G401 (cell line): ENCODE measurements around the gene PIEZO1. TPM values are rescaled to one million over a fixed set of nuclear protein-coding genes. Genes with fewer than 3 reads are reported as not detected.

Experiments
- DNase-seq: peaks from one replicate; pipeline ENCODE4 v3.0.0-alpha.2; 2015; ENCODE audit warnings: low spot score
- in situ Hi-C: cut with HindIII; loops from 2 replicates; pipeline ENCODE4 v1.10.0; 2016; ENCODE audit warnings: low sequenced_read_pairs, mixed read lengths
- total RNA-seq: library from RNA; depleted of rRNA; stranded (reverse); fragments of >200 nt; shearing (Covaris generic); gene quantifications from 2 replicates; pipeline ENCODE4 v1.2.3, GENCODE V29; 2014

The PIEZO1 gene
- total RNA-seq, 1 experiment from 2014 or later = 75.6 TPM

GRCh38 chr16:88743693-88744576 lies 41.1 kb downstream of the PIEZO1 start:
- in situ Hi-C loops = no loop called here
- peak; percentile 75 for DNase-seq

DNA sequence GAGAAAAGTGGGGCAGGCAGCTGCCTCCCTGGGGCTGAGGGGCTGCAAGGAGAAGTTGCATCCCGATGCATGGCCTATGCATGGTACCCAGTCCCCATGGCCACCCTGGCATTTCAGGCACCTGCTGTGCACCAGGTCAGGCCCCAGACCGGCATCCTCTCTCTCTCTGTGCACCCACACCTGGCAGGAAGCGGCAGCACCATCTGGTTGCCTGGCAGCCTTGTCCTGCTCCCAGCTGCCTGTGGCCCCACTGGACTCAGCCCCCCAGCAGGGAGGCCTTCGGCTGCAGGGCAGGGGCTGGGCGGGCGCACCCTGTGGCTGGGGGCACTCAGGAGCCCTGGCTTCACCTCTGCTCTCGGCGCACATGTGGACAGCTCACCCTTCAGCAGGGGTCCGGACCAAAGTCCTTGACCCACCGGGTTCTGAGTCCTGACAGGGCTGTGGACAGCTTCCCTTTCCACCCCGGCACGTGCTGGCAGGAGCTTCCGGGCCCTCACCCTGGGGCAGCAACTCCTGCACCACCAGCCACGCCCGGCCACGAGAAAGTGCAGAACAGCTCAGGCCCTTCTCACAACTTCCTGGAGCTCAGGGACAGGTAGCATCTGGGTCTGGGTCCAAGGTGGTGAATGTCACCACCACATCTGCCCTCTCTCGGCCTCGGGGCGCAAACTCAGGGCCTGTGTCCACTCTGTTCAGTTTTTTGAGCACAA lies 42.0 kb downstream of the PIEZO1 start:
- no peak for DNase-seq
- in situ Hi-C loops = no loop called here

GRCh38 chr16:88741368-88741767 lies 43.7 kb downstream of the PIEZO1 start:
- in situ Hi-C loops = no loop called here
- DNase-seq = no peak

DNA sequence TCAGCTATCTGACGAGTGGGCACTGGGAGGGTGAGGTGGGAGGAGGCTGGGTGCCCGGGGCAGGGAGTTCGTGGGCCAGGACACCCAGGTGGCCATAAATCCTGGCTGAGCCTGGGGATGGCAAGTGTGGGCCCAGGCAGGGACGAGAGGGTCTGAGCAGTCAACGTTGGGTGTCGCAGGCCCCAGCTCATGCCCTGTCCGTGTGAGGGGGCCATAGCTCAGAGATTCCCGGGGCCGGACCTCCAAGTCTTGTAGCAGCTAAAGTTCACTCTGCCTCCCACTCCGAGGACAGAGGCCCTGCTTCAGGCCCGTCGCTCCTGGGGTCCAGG lies 44.3 kb downstream of the PIEZO1 start:
- no peak for DNase-seq
- in situ Hi-C loops = no loop called here

DNA sequence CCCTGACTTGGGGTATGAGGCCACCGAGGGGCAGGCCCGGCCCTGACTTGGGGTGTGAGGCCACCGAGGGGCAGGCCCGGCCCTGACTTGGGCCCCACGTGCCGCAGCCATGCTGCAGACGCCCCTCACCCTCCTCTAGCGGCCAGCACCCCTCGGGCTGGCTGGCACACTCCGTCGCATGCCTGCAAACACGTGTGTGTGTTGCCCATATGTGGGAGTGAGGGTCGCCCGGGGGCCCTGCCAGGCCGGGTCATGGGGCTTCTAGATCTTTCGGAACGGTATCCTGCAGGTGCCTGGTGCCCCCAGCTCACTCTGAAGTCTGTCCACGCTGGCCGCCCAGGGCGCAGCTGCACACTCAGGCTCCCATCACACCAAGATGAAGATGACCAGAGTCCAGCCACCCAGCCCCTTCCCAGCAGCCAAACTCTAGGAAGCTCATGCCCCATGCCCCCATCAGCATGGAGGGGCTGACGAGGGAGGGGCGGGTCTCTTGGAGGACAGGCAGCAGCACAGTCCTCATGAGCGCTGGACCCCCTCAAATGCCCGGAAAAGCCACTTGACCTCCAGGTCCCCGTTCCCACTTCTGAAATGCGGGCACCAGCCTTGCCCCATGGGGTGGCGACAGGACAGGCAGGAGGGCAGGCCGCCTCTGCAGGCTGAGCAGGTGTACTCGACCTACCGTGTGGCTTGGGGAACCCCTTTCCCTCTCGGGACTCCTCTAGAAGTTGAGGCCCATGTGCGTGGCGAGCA lies 44.9 kb downstream of the PIEZO1 start:
- no peak for DNase-seq
- in situ Hi-C loops = no loop called here

- no peak for DNase-seq
- in situ Hi-C loops = no loop called here
These were observed 45.7 kb downstream of the PIEZO1 start for GRCh38 chr16:88739139-88739976.

DNA sequence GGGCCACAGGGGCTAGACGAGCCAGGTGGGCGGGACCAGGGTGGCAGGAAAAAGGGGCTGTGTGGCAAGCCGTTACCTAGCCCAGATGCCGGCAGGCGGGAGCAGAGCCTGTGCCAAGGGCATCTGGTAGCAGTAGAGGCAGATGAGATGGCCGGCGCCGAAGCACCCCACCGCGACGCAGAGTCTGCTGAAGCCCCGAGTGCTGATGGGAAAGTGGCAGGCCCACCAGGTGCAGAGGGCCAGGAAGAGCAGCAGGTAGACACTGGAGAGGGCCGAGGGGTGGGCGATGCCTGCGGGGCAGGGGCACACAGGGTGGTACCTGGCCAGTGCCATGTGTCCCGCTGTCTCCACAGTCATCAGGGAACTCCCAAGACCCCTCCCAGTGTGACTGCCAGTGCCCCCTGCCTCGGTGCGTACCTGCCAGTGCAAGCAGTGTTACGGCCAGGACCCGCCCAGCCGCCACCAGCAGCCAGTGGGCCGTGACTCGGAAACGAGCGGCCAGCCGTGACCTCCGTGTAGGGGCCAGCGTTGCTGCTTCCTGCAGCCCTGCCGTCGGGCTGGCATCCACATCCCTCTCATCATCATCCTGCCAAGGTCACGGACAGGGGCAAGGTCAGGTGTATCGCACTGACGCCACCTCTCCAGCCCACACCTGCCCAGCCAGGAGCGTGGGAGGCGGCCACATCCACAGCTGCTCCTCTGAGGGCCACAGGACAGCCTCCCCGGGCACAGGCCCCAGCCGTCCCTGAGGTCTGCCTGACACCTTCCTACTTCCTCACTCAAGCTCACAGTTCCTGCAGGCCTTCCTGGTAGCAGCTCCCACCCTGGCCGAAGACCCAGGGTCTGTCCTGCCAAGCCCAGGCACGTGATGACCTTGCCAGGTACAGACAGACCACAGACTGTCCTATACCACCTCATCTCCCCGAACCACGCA lies 46.6 kb downstream of the PIEZO1 start:
- no peak for DNase-seq
- in situ Hi-C loops = no loop called here

- peak; percentile 71 for DNase-seq
- in situ Hi-C loops = no loop called here
These were observed 47.5 kb downstream of the PIEZO1 start for GRCh38 chr16:88737298-88738150.

DNA sequence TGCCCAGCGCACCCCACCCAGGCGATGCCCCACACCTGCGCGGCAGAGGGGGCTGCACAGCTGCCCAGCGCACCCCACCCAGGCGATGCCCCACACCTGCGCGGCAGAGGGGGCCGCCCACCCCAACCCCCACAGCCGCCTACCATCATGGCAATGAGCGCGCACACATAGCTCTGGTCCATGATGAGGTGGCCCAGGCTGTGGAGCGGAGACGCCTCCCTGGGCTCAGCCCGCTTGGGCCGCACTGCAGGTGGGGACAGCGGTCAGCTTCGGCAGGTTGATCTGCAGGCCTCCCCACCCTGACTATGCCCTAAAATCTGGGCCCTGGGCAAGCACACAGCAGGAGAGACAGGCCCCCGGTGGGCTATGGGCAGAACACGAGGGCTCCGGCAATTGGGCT lies 48.5 kb downstream of the PIEZO1 start:
- no peak for DNase-seq

GRCh38 chr16:88736088-88736487 lies 48.9 kb downstream of the PIEZO1 start:
- no peak for DNase-seq
- in situ Hi-C loops = no loop called here

More for the DNA sequence above, 48.5 kb downstream of the PIEZO1 start:
- in situ Hi-C loops = no loop called here

- DNase-seq = no peak
- in situ Hi-C loops = no loop called here
These were observed 49.4 kb downstream of the PIEZO1 start for GRCh38 chr16:88735616-88736015.

DNA sequence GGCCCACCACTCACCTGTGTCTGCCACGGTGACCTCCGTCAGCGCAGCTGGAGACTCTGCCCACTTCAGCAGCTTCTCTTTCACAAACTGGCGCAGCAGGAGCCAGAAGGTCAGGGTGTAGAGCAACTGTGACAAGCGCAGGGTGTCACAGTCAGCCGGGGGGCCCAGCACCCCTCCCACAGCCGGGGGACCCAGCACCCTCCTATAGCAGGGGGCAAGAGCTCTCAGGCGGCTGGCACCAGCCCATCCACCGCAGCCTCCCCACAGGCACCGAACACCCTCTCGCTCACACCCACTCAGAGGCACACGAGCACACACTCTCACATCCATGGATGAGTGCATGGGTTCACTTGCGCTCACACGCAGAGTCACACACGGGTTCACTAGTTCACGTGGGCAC lies 49.9 kb downstream of the PIEZO1 start:
- DNase-seq = no peak
- in situ Hi-C loops = no loop called here

DNA sequence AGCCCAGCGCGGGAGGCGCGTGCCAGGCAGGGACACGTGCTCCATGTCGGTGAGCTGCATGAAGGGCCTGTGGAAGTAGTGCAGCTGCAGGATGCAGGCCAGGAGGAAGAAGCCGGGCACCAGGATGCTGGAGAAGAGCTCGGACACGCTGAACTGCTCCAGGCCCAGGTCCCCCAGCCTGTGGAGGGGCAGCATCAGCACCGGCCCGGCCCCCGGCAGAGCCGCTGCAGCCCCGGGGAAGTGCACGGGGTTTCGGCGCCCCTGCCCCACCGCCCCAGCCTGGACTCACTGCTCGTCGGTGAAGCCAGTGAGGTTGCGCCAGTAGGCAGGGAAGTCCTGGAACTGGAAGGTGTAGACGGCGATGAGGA lies 50.7 kb downstream of the PIEZO1 start:
- in situ Hi-C loops = no loop called here
- no peak for DNase-seq

DNA sequence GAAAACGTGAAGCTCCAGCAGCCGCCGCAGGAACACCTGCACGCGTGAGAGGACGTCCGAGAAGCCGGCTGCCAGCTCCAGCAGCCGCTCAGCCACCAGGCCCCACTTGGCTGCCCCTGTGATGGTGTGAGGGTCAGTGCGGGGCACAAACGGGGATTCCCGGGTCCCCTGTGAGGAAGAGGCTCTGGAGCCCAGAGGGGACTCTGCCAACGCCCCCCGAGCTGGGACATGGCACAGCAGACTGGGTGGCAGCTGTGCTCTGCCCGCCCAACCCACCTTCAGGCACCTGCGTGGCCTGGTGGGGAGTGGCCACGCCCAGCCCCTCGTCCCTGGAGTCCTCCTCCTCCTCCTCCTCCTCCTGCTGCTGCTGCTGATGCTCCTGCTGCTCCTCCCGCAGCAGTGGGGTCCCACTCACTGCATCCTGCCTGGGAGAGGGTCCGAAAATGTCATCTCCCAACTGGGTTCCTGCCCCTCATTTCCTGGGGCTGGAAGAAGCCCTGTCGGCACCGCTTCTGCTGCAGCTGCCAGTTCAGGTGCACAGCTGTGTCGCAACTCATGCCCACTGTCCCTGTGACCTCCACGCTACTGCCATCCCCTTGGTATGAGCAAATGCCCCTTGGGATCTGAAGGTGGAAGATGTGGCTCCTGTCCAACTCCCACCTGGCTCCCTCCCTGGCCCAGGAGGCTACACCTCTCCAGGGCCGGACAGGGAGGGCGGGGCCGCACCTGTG lies 51.2 kb downstream of the PIEZO1 start:
- no peak for DNase-seq
- in situ Hi-C loops = no loop called here

DNA sequence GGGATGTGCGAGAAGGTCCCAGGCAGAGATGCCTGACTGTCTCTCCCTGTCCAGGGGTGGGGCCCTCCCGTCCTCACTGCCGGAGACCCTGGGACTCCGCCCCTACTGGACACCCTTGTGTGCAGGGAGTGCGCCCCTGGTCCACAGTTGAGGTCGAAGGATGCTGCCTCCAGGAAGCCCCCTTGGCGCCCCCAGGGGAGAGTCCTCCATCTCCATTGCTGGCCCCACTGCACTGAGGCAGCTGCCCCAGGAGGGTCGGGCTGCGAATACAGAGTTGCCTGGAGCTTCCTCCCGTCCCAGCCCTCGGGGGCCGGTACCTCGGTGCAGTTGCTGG lies 52.1 kb downstream of the PIEZO1 start:
- DNase-seq = no peak
- in situ Hi-C loops = no loop called here

GRCh38 chr16:88732172-88732960 lies 52.7 kb downstream of the PIEZO1 start:
- DNase-seq = no peak
- in situ Hi-C loops = no loop called here
